GM18511 (cell line): ENCODE results near the gene CHRNE.
"Not testable (repeated sequence)": the region's sequence is repeated elsewhere in the genome, so short reads cannot be mapped to it uniquely, and the experiment has no call there.

Experiments
- ATAC-seq: cut with Tn5 transposase; IDR thresholded peaks from one replicate; pipeline ENCODE4 v1.9.1; 2021; ENCODE audit warnings: mild to moderate bottlenecking, moderate library complexity; ENCODE audit not compliant: unreplicated experiment

CHRNE gene

DNA sequence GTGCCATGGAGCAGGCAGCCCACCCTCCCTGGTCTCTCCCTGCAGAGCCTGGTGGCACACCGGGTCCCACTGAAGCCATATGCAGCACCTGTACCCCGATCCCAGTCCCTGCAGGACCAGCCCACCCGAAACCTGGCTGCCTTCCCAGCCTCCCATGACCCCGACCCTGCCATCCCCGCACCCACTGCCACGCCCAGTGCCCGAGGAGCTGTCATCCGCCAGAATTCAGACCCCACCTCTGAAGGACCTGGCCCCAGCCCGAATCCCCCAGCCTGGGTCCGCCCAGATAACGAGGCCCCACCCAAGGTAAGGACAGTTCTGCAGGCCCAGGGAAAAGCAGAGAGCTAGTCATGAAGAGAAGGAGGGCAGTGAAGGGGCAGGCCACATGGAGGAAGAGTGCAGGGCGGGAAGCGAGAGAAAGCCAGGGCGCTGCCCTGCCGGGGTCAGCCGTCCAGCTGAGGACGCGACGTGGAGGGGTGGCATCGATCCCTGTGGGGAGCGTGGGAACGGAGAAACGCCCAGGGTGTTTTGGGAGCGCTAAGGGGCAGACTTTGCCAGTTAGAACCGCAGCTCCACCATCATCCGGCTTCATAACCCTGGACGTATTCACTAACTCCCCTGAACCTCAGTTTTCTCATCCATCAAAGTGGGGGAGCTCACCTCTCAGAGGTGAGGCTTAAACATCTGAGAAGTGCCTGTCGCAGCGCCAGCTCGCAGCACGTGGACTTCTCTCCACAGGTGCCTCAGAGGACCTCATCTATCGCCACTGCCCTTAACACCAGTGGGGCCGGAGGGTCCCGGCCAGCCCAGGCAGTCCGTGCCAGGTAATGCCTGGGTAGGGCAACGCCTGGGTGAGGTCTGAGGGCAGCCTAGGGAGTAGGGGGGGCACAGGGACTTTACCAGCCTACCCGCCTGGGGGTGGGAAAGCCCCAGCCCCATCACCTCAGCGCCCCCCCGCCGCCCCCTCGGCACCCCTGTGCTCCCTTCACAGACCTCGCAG is 11.2 kb downstream of the CHRNE start:
- ATAC-seq, result no peak

DNA sequence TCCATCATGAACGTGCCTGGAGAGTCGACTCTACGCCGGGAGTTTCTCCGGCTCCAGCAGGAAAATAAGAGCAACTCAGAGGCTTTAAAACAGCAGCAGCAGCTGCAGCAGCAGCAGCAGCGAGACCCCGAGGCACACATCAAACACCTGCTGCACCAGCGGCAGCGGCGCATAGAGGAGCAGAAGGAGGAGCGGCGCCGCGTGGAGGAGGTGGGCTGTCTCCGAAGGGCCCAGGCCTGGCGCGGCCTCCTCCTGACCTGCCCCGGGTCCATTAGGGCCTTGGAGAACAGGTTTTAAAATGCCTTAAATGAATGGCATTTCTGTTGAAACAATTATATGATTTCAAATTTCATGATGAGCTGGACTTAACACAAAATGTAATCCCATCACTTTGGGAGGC is 15.3 kb downstream of the CHRNE start:
- no peak for ATAC-seq

DNA sequence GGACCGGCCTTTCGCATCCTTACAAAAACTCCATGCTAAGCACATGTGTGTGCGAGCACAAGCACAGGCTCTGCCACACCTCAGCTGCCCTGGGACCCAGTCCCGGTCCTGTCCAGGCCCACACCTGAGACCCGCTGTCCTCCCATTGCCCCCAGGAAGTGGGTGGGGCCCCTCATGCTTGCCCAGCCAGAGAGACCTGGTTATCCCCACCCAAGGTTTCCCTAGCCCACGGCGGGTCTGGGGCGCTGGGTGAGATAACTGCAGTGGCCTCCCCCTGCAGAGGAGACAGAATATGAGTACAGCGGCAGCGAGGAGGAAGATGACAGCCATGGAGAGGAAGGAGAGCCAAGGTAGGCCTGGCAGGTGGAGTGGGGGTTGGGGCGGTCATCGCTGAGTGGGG is 16.1 kb downstream of the CHRNE start:
- ATAC-seq, result no peak

DNA sequence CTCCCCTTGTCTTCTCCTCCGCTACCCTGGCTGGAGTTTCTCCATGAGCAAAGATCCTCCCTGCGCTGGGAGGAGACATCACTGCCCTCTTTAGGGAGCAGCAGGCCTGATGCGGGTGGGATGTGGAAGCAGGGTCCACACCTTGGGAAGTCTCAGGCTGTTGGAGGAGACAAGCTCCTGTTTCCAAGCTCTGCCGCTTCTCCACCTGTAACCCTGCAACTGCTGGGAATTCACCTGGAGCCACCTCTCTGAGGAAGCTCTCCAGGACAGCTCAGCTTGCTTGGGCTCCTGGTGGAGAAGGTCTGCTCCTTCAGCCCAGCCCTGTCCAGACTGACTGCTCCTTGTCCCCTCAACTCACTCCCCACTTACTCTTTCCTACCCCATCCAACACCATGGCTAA is 18.4 kb downstream of the CHRNE start:
- no peak for ATAC-seq

DNA sequence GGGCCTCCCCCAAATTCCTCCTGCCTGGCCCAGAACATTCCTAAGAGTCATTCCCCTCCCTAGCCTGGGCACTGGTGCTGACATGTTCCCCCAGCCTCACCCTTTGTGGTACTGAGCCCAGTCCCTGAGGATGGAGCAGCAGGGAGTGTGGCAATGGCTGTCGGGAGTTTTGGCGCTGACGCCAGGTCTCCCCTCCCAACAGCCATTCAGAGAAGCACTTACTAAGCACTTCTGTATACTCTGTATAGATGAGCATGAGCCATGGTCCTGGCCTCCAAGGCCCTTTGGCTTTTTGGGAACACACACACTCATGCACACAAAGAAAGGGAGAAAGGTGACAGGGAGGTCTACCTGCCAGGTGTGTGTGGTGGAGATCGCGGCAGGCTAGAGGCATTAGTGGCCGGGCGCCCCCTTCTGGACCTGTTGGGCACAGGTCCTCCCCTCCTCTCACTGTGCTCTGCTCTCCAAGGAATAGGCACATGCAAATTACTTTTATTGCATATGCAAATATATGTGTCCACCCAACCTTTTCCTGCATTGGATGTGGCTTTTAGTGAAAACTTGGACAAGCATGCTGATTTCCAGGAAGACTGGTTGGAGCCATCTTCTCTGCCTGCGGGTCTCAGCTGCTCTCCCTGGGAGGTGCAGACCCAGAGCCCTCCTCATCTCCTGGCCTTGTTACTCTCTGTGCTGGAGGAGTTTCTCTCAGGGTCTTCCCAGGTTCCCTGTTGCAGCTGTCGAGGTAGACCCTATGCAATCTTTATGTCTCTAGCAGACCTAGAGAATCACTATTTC is 20.9 kb downstream of the CHRNE start:
- ATAC-seq, result no peak

DNA sequence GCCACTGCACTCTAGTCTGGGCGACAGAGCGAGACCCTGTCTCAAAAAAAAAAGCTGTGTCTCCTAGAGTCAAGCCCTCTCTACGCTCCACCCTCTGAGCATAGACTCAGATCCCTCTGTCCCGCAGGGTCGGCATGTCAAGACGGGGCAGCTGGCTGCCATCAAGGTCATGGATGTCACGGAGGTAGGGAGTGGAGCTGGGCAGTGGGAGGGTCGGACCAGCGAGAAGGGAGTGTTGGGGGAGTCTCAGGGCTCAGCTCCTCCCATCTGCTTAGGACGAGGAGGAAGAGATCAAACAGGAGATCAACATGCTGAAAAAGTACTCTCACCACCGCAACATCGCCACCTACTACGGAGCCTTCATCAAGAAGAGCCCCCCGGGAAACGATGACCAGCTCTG is 22.0 kb downstream of the CHRNE start:
- ATAC-seq, result no peak

DNA sequence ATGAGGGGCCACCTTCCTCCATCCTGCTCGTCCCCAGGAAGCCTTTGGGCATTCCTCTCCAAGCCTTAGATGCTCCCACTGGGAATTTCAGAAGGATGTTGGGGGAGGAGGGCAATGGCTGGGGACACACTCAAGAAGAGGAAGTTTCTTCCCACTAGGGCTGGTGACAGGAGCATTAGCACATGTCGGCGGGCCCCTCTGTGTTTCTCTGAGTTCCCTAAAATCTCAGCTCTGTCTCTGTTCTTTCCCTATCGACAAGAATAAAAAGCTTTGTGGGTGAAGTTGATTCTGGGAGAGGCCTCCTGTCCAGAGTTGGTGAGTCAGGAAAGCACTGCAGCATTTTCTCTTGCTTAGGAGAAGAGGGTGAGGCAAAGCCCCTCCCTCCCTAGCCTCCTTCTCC is 23.3 kb downstream of the CHRNE start:
- ATAC-seq, result no peak

DNA sequence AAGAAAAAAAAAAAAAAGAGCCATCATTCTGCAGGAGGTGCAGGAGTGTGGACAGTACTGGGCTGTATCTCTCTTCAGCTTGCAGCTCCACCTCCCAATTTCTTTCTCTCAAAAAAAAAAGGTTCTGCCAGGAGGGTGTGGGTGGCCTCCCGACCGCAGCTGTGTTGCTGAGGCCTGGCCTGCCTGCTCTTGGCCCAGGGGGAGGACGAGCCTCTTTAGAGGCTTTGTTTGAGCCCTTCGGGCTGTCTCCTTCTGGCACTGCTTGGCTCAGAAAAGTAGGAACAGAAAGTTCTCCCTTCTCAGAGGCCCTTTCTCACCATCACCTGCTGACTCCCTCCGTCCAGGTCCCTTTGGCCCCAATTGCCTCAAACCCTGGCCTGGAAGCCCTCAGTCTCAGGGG is 25.8 kb downstream of the CHRNE start:
- no peak for ATAC-seq

DNA sequence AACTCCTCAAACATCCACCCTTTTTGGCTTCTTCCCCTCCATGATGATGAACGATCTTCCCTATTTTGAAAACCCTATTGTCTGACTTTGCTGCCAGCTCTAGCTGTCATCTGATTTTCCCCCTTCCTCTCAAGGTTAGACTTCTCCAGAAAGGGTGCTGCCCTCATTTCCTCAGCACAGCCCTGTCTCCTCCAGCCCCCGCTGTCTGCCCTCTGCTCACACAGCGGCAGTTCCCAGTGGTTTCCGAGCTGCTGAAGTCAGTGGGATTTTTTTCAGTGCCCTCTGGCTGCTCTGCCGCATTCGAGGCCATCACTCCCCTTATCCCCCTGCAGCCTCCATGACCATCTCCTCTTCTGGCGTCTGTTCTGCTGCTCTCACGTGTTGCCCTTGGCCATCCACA is 30.1 kb downstream of the CHRNE start:
- no peak for ATAC-seq

DNA sequence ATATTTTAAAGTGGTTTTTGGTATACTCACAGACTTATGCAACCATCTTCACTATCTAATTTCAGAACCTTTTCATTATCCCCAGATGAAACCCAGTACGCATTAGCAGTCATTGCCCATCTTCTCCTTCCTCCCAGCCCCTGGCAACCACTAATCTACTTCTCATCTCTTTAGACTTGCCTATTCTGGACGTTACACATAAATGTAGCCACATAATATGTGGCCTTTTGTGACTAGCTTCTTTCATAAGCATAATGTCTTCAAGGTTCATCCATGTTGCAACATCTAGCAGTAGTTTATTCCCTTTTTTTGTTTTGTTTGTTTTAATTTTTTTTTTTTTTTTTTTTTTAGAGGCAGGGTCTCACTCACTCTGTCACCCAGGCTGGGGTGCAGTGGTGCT is 32.0 kb downstream of the CHRNE start:
- ATAC-seq, result no peak

DNA sequence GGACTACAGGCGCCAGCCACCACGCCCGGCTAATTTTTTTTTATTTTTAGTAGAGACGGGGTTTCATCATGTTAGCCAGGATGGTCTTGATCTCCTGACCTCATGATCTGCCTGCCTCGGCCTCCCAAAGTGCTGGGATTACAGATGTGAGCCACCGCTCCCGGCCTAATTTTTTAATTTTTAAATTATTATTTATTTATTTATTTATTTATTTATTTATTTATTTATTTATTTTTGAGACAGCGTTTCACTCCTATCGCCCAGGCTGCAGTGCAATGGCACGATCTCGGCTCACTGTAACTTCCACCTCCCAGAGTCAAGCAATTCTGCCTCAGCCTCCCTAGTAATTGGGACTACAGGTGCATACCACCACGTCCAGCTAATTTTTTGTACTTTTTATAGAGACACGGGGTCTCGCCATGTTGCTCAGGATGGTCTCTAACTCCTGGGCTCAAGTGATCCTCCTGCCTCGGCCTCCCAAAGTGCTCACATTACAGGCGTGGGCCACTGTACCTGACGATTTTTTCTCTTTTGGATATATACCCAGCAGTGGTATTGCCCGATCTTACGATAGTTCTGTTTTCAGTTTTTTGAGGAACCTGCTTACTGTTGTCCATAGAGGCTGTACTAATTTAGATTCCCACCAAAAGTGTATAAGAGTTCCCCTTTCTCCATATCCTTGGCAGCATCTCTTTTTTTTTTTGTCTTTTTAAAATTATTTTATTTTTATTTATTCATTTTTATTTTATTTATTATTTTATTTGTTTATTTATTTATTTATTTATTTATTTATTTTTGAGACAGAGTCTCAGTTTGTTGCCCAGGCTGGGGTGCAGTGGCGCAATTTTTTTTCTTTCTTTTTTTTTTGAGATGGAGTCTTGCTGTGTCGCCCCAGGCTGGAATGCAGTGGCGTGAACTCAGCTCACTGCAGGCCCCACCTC is 33.6 kb downstream of the CHRNE start:
- not testable (repeated sequence) for ATAC-seq

DNA sequence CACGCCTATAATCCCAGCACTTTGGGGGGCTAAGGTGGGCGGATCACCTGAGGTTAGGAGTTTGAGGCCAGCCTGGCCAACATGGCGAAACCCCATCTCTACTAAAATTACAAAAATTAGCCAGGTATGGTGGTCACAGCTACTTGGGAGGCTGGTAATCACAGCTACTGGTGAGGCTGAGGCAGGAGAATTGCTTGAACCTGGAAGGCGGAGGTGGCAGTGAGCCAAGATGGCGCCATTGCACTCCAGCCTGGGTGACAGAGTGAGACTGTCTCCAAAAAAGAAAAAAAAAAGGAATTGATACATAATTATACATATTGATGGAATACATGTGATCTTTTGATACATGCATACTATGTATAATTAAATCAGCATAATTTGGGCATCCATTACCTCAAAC is 35.4 kb downstream of the CHRNE start:
- not testable (repeated sequence) for ATAC-seq

DNA sequence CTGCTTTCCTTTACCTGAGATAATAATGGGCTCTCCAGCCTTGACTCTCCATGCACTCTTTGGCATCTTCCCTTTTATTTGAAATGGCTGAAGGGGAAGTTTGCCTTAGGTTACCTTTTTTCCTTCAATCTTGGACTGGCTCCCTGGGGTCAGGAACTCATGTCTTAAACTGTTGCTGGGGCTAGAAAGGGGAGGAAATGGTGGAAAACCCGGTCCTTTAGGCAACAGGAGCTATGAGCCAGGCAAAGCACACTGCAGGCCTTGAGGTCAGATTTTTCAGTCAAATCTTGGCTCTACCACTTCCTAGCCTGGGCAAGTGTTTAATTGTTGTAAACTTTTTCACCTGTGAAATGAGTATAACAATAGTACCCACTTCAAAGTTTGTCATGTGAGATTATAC is 39.6 kb downstream of the CHRNE start:
- ATAC-seq, result no peak

DNA sequence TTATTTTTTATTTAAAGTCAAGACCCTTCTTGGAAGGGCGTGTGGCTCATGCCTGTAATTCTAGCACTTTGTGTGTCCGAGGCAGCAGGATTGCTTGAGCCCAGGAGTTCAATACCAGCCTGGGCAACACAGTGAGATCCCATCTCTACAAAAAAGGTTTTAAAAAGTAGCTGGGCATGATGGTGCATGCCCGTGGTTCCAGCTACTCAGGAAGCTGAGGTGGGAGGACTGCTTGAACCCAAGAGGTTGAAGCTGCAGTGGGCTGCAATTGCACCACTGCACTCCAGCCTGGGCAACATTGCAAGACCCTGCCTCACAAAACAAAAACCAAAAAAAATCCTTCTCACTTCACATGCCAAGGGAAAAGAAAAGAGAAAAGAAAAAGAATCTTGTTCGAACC is 40.2 kb downstream of the CHRNE start:
- ATAC-seq, result no peak

DNA sequence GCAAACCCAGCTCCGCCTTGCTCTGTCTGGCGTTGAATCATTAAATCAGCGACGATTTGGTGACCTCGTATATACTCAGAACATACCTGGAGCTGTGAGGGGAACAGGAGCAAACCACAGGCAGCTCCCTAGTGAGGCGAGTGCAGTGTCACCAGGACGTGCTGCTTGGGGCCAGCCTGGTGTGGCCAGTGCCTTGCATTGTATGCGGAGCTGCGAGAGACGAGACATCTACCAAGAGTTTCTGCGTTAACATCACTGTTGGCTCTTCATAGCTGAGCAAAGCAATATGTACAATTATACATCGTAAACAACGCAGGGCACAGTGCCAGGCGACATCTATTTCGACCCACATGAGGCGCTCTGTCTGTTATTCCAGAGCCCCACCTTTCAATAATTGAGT is 41.8 kb downstream of the CHRNE start:
- no peak for ATAC-seq

DNA sequence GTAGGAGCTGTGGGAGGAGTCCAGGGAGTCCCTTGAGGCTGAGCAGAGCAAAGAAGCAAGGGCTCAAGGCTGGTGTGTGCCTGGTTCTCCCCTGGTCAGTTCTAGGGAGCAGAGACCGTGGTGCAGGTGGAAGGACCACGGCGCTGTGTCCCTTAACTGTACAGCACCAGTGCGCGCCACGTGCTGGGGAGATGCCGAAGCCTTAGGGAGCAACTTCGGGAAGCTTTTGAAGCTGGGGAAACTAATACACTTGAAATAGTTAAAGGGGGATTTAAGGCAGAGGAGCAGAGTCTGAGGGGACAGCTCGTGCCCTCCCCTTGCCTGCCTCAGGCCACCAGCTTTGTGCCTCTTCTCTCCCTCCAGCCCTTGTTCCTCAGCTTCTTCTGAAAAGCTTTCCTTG is 42.2 kb downstream of the CHRNE start:
- ATAC-seq, result no peak

DNA sequence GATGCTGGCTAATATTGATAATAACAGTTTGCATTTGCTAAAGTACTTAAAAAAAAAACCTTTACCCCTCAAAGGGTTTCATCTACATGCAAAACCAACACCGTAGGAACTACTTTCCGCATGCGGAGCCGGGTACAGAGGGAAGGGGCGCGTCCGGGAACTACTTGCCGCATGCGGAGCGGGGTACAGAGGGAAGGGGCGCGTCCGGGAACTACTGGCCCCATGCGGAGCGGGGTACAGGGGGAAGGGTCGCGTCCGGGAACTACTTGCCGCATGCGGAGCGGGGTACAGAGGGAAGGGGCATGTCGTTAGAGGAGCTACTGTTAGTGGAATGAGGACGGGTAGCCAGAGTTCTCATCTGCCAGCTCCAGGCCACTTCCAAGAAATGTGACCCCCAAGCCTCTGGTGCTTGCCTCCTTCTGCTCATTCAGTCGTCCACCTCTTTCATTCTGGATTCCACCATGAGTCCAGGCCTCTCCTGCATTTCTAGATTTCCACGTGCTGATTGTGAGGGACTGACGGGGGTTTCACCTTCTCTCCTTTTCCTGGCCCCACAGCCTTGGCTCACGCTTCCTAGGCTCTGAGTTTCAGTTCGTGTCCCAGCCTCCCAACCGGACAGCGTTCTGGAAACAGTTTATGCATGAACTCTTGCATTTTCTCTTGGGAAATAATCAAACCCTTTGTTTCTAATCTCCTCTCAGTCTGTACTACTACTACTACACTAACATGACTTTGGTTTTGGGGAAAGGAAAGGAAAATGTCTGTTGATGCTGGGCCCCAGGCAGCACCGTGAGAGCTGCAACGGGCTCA is 42.9 kb downstream of the CHRNE start:
- no peak for ATAC-seq

DNA sequence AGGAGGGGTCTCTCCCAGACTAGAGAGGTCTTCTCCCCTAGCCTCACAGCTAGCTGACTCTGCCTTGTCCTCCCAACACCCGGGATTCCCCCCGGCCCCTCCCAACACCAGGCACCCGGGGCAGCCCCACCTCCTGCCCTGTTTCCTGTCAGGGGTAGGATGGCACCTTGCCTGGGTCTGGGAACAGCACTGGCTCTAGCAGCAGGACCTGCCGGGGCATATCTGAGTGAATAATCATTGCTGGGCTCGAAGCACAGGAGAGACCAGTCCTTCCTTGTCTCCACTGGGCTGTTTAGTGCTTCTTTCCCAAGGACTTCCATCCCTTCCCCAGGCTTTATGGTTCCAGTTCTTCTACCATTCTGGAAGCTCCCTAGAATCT is 44.0 kb downstream of the CHRNE start:
- ATAC-seq, result no peak

DNA sequence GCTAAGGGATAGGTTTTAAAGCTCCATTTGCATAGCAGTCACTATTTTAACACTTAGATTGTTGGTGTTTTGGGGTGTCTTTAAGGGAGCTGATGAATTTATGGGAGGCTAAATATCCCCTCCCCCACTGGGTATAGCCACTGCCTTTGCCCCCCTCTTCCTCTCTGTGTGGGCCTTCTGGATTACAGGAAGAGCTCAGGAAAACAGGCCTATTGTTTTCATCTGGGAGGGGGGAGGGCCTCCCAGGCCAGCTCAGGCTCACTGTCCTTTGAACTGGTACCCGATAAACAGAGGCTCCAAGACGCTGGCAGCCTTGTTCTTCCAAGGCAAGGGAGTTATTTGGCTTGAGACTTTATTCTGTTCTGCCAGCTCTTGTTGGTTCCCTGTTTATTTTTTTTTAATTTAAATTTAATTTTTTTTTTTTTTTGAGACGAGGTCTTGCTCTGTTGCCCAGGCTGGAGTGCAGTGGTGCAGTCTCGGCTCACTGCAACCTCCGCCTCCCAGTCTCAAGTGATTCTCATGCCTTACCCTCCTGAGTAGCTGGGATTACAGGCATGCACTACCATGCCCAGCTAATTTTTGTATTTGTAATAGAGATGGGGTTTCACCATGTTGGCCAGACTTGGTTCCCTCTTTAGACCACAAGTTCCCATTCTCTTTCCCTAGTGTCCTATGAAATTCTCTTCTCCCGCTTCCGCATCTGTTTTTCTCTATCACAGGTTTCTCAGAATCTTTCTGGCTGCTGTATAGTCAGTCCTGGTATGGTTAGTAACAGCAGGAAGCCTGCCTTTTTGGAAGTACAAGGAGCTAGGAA is 44.6 kb downstream of the CHRNE start:
- no peak for ATAC-seq
